Heart left ventricle (tissue), 13 donors: ENCODE data around the gene CPNE8.

Experiments
- CTCF ChIP-seq, 12 donors: fragments of 200-600 bp; sonication (generic) in 4 of 12; IDR thresholded peaks; one replicate each; pipeline versions ENCODE4 v1.5.0 to v1.8.0; 2018 to 2022; ENCODE audit warnings: antibody characterized with exemption in 12 of 12, mild to moderate bottlenecking in 5 of 12
- POLR2A ChIP-seq, 2 donors: fragments of 450-650 bp; IDR thresholded peaks; one replicate each; pipeline ENCODE4 v1.6.1; 2017; ENCODE audit warnings: antibody characterized with exemption in 2 of 2, mild to moderate bottlenecking in 2 of 2, moderate library complexity in 2 of 2
- donor health status: ischemic (EF 13 %, LVEDD 7.1; RV severe dilation, severe dysfunction).
- donor health status: DM: no; HTN: yes; CAD: no.
- donor health status: DM: no; HTN: no; CAD: no.
- donor health status: ischemic (EF 25% LVEDD 6.9; RV normal size, moderate dysfunction).
- donor health status: ischemic (EF 25% LVEDD 5.7; RV mildly dilated, moderate dysfunction).
- donor health status: ischemic (EF 35%, LVEDD 5.7; RV mildly dilated, moderate dysfunction).
- donor health status: nonischemic (EF 11% LVEDD 7.7; RV severe dilation, severe dysfunction).
- donor health status: DM: yes; HTN: yes; CAD: no.
- donor health status: PGD.
- donor health status: ischemic (EF 29% LVEDD 5.4; RV normal size, mild dysfunction).
- donor health status: nonischemic (EF 23%, LVEDD 6.1; RV moderate dilation, normal function).

DNA sequence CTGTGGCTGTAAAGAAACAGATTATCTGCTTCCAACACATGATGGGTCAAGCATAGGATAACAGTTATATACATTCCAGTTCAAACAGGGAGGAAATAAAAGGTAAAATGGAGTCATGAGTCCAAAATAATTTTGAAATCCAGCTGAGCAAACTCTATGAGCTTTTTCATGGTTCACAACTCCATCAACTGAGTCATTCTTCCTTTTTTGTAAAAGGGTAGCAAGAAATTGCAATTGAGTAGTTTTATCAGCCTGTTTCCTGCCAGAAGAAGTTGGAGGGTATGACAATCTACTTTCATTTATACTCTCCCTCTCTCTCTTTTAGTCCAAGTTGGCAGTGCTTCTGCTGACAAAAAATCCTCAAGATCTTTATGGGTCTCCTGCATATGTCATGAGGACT is 95.6 kb downstream of the CPNE8 start:
- TF ChIP-seq CTCF (IDR thresholded peaks at IDR 0.05), result no peak
- no peak for TF ChIP-seq POLR2A (IDR thresholded peaks at IDR 0.05)
